ENCODE measurements around the gene GPC5. TPM values are rescaled to one million over a fixed set of nuclear protein-coding genes. Genes with fewer than 3 reads are reported as not detected.

GPC5 gene
- total RNA-seq, 1 experiment from 2014 or later, result 0.26 TPM

- no peak overlapping the region for H3K27ac ChIP-seq (ENCODE audit: low read length)
- no peak for ATAC-seq
- BruUV-seq (replicated peaks), result no TSS peak
- no peaks in the 10 kb centered on the region for H3K9me3 ChIP-seq (ENCODE audit: control insufficient read depth, insufficient read depth, low read depth, low read length)
- H3K27me3 ChIP-seq (ENCODE audit: control insufficient read depth, insufficient read depth, low read length), result no peaks in the 10 kb centered on the region
- no peak for DNase-seq (ENCODE audit: low read depth, low spot score)
- in situ Hi-C loops (cut with HindIII; ENCODE audit: low pct_unique_long_range_greater_than_20kb, low sequenced_read_pairs) (no loop called here), intact Hi-C loops (cut with micrococcal nuclease; ENCODE audit: unreplicated experiment) (no loop called here)
- H3K4me3 ChIP-seq (ENCODE audit: low read depth in 2 of 2, low read length in 2 of 2), result no peak overlapping the region
- H3K36me3 ChIP-seq (ENCODE audit: control insufficient read depth, insufficient read depth, low read length), result no peaks in the 10 kb centered on the region
- POLR2A ChIA-PET, result no interaction called here
- no peak for TF ChIP-seq POLR2AphosphoS5 (IDR thresholded peaks at IDR 0.05; ENCODE audit: low read depth, low read length)
- no peaks in the 10 kb centered on the region for H3K4me1 ChIP-seq (ENCODE audit: control insufficient read depth, insufficient read depth, low read length)
- CTCF ChIA-PET, result no interaction called here
These were observed 1336.1 kb downstream of the GPC5 start for GRCh38 chr13:92734545-92734944.

- Histone ChIP-seq H3K27ac (ENCODE audit: low read length) (no peak overlapping the region), H3K36me3 (ENCODE audit: control insufficient read depth, insufficient read depth, low read length) (no peaks in the 10 kb centered on the region), H3K9me3 (ENCODE audit: control insufficient read depth, insufficient read depth, low read depth, low read length) (no peaks in the 10 kb centered on the region), H3K27me3 (ENCODE audit: control insufficient read depth, insufficient read depth, low read length) (no peaks in the 10 kb centered on the region), H3K4me1 (ENCODE audit: control insufficient read depth, insufficient read depth, low read length) (no peaks in the 10 kb centered on the region), H3K4me3 (ENCODE audit: low read depth in 2 of 2, low read length in 2 of 2) (no peak overlapping the region)
- ATAC-seq, result no peak
- DNase-seq (ENCODE audit: low read depth, low spot score), result no peak
- intact Hi-C loops (cut with micrococcal nuclease; ENCODE audit: unreplicated experiment) (no loop called here), in situ Hi-C loops (cut with HindIII; ENCODE audit: low pct_unique_long_range_greater_than_20kb, low sequenced_read_pairs) (no loop called here)
- ChIA-PET POLR2A (no interaction called here), CTCF (no interaction called here)
- BruUV-seq (replicated peaks), result no TSS peak
- no peak for TF ChIP-seq POLR2AphosphoS5 (IDR thresholded peaks at IDR 0.05; ENCODE audit: low read depth, low read length)
- no peak for TF ChIP-seq REST (IDR thresholded peaks at IDR 0.05; ENCODE audit: insufficient read depth in 1 of 2, low read depth in 2 of 2, low read length in 1 of 2)
- no peak for TF ChIP-seq TCF7L2 (IDR thresholded peaks at IDR 0.05; ENCODE audit: low read depth, low read length)
- TF ChIP-seq CTCF (IDR thresholded peaks at IDR 0.05), result no peak
- TF ChIP-seq SIN3A (IDR thresholded peaks at IDR 0.05; ENCODE audit: borderline replicate concordance, insufficient read depth, low read depth, low read length), result no peak
These were observed 1337.5 kb downstream of the GPC5 start for GRCh38 chr13:92735909-92736308.

GRCh38 chr13:92739306-92739818 is 1340.9 kb downstream of the GPC5 start:
- POLR2A ChIA-PET, result interaction anchor here (0.7 kb wide), 1 partner anchor 250 kb away, joined by 5 read pairs; no protein-coding TSS in a partner anchor
- H3K4me3 ChIP-seq (ENCODE audit: low read depth in 2 of 2, low read length in 2 of 2), result no peak overlapping the region

More at GRCh38 chr13:92739306-92739818, 1340.9 kb downstream of the GPC5 start:
- ATAC-seq, result no peak
- Histone ChIP-seq H3K4me1 (ENCODE audit: control insufficient read depth, insufficient read depth, low read length) (no peaks in the 10 kb centered on the region), H3K27ac (ENCODE audit: low read length) (no peak overlapping the region), H3K9me3 (ENCODE audit: control insufficient read depth, insufficient read depth, low read depth, low read length) (no peaks in the 10 kb centered on the region), H3K36me3 (ENCODE audit: control insufficient read depth, insufficient read depth, low read length) (no peaks in the 10 kb centered on the region), H3K27me3 (ENCODE audit: control insufficient read depth, insufficient read depth, low read length) (no peaks in the 10 kb centered on the region)
- CTCF ChIA-PET, result no interaction called here
- intact Hi-C loops (cut with micrococcal nuclease; ENCODE audit: unreplicated experiment) (no loop called here), in situ Hi-C loops (cut with HindIII; ENCODE audit: low pct_unique_long_range_greater_than_20kb, low sequenced_read_pairs) (no loop called here)
- no TSS peak for BruUV-seq (replicated peaks)
- no peak for TF ChIP-seq TCF7L2 (IDR thresholded peaks at IDR 0.05; ENCODE audit: low read depth, low read length)
- DNase-seq (ENCODE audit: low read depth, low spot score), result no peak
